DMS53 treated with DMSO at 0.1 percent for 48 hours (cell line): ENCODE results near the gene DYSF.
"Not testable (repeated sequence)": the region's sequence is repeated elsewhere in the genome, so short reads cannot be mapped to it uniquely, and the experiment has no call there.

Experiments
- DNase-seq: peaks from one replicate; lab custom pipeline; 2025; ENCODE audit not compliant: unreplicated experiment; lab: John Stamatoyannopoulos, UW

DYSF gene

GRCh38 chr2:71453404-71454220 is at the start of gene DYSF:
TSS of gene DYSF (plus strand) at chr2:71453561.
- peak; percentile 38 for DNase-seq

- no peak for DNase-seq
These were observed 43.8 kb upstream of the DYSF start for GRCh38 chr2:71409611-71410010.

- DNase-seq = no peak
These were observed 42.7 kb upstream of the DYSF start for GRCh38 chr2:71410696-71411095.

GRCh38 chr2:71416866-71417265 is 36.5 kb upstream of the DYSF start:
- DNase-seq = not testable (repeated sequence)

GRCh38 chr2:71417300-71418202 is 35.8 kb upstream of the DYSF start:
- peak; percentile 3 for DNase-seq

- DNase-seq = no peak
These were observed 34.2 kb upstream of the DYSF start for GRCh38 chr2:71419145-71419544.

- no peak for DNase-seq
These were observed 33.4 kb upstream of the DYSF start for GRCh38 chr2:71419976-71420375.

GRCh38 chr2:71422786-71423185 is 30.6 kb upstream of the DYSF start:
- DNase-seq = no peak

- DNase-seq = no peak
These were observed 29.4 kb upstream of the DYSF start for GRCh38 chr2:71423817-71424420.

- DNase-seq = no peak
These were observed 26.6 kb upstream of the DYSF start for GRCh38 chr2:71426721-71427120.

- no peak for DNase-seq
These were observed 24.6 kb upstream of the DYSF start for GRCh38 chr2:71428472-71429383.

- not testable (repeated sequence) for DNase-seq
These were observed 8.2 kb upstream of the DYSF start for GRCh38 chr2:71445142-71445541.

- no peak for DNase-seq
These were observed 6.9 kb upstream of the DYSF start for GRCh38 chr2:71446505-71446904.

- DNase-seq = no peak
These were observed 4.0 kb upstream of the DYSF start for GRCh38 chr2:71449343-71449742.

GRCh38 chr2:71451705-71452104 is 1.7 kb upstream of the DYSF start:
- DNase-seq = no peak

GRCh38 chr2:71452565-71452964 is 796 bp upstream of the DYSF start:
- DNase-seq = peak; percentile 65

- DNase-seq = no peak
These were observed 1.1 kb downstream of the DYSF start for GRCh38 chr2:71454221-71455010.

GRCh38 chr2:71455011-71455740 is 1.8 kb downstream of the DYSF start:
- no peak for DNase-seq
